ENCODE measurements around the gene PALM3.
"Not testable (repeated sequence)": the region's sequence is repeated elsewhere in the genome, so short reads cannot be mapped to it uniquely, and the experiment has no call there.

Gene PALM3

DNA sequence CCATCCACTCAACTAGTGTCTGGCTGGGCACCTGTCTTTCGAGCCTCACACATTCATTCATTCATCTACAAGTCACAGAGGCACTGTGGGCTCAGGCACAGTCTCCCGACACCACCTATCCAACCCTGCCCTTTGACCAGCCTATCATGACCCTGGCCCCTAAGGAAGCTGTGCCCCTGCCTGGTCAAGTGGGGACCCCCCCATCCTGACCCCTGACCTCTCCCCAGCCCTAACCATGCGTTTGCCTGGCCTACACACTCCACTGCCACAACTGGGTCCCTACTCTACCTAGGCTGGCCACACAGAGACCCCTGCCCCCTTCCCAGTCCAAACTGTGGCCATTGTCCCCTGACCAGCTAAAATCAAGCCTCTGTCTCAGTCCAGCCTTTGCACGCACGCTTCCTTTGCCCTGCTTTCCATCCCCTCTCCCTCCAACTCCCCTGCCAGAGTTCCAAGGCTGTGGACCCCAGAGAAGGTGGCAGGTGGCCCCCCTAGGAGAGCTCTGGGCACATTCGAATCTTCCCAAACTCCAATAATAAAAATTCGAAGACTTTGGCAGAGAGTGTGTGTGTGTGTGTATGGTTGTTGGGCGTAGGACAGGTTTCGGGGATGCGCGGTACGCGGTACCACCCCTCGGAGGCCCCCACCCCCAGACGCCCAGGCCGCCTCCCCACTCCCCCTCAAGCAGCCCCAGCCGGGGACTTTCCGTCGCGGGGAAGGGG is 30.7 kb downstream of the PALM3 start:
- no peak for DNase-seq

DNA sequence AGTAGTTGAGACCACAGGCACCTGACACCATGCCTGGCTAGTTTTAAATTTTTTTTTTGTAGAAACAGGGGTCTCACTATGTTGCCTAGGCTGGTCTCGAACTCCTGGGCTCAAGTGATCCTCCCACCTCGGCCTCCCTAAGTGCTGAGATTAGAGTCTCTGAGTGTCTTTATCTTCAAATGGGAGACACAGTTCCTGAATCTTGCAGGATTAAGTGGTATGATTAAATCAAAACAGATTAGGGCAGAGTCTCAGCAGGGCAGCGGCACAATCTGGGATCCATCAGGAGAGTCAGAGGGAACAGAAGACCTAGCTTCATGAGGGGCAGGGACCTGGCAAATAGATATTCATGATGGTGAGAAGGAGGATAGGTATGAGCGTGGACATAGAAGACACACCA is 33.0 kb downstream of the PALM3 start:
- no peak for DNase-seq

DNA sequence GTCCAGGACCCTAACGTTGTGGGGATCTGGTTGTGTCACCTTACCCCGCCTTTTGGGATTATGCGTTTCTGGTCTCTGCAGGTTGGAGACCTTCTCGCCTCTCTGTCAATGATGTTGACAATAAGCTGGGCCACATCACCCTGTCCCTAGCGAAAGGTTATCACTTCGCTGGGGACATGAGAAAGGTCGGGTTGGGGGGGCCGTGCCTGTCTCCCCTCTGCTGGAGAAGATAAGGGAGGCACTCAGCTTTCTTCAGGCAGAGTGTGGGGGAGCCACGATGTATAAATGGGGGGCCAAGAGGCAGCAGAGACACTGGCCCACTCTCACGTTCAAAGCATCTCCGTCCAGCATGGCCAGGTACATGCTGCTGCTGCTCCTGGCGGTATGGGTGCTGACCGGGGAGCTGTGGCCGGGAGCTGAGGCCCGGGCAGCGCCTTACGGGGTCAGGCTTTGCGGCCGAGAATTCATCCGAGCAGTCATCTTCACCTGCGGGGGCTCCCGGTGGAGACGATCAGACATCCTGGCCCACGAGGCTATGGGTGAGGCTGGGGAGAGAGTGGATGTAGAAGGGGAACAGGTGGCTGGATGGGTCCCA is 33.9 kb downstream of the PALM3 start, which contains the start of gene RLN3:
Gene RLN3, plus strand, starts transcription at position 293 of the 595 bp plus-strand sequence. Its CDS starts 57 bp downstream, at position 350.
- no peak for DNase-seq

DNA sequence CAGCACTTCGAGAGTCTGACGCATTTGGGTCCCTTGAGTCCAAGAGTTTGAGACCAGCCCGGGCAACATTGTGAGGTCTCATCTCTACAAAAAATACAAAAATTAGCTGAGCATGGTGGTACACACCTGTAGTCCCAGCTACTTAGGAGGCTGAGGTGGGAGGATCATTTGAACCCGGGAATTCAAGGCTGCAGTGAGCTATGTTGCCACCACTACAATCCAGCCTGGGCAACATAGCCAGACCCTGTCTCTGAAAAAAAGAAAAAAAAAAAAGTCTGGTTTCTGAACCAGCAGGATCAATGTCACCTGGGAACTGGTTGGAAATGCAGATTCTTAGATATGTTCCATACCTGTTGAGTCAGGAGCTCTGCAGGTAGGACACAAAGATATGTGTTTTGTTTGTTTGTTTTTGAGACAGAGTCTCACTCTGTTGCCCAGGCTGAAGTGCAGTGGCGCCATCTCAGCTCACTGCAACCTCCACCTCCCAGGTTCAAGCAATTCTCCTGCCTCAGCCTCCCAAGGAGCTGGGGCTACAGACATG is 35.2 kb downstream of the PALM3 start:
- not testable (repeated sequence) for DNase-seq

DNA sequence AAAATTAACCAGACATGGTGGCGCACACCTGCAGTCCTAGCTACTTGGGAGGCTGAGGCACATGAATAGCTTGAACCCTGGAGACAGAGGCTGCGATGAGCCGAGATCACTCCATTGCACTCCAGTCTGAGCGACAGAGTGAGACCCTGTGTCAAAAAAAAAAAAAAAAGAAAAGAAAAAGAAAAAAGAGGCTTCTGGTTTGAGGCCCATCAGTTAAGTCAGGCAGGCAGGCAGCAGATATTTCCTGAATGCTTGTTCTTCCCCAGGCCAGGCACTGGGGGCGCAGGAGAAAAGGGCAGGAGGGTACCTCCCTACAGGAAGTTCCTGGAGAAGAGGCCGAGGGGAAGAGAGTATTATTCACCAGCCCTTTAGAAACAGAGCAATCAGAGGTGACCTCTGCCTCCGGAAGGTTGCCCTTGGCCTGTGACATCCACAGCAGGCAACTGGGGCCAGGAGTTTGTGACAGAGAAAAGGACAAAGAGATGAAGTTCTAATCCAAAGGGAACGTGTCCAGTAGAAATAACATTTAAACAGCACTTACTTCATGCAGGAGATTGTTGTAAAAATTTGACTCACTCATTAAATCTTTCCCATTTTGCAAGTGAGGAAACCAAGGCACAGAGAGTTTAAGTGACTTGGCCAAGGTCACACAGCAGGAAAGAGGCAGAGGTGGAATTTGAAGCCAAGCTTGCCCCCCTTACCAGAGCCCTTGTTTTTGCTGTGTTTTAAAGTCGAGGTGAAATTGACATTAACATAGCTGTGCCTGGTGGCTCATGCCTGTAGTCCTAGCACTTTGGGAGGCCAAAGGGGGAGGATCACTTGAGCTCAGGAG is 38.3 kb downstream of the PALM3 start:
- no peak for DNase-seq

DNA sequence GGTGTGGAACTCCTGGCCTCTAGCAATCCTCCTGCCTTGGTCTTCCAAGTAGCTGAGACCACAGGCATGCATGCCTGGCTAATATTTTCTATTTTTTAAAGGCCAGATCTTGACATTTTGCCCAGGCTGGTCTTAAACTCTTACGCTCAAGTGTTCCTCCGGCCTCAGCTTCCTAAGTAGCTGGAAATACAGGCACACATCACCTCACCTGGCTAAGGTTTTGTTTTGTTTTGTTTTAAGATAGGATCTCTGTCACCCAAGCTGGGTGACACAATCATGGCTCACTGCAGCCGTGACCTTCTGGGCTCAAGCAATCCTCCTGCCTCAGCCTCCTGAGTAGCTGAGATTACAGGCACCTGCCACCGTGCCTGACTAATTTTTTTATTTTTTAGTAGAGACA is 39.4 kb downstream of the PALM3 start:
- no peak for DNase-seq

DNA sequence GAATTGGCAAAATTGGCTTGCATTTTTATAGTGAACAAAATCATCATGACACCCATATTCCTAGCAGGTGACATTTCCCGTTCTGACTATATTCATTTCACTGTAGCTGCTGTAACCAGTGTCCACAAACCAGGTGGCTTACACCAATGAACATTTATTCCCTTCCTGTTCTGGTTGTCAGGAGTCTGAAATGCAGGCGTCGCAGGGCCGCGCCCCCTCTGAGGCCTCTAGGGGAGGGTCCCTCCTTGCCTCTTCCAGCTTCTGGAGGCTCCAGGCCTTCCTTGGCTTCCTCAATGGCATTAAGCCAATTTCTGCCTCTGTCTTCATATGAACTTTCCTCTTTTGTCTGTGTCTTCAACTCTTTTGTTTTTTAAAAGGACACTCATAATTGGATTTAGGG is 40.4 kb downstream of the PALM3 start:
- DNase-seq = no peak

DNA sequence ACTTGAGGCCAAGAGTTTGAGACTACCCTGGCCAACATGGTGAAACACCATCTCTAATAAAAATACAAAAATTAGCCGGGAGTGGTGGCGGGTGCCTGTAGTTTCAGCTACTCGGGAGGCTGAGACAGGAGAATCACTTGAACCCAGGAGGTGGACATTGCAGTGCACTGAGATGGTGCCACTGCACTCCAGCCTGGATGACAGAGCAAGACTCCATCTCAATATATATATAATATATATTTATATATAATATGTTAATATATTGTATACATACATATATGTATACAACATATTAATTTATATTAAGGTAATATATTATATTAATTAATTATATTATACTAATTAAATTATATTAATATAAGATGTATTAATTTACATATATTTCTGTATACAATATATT is 42.1 kb downstream of the PALM3 start:
- not testable (repeated sequence) for DNase-seq

DNA sequence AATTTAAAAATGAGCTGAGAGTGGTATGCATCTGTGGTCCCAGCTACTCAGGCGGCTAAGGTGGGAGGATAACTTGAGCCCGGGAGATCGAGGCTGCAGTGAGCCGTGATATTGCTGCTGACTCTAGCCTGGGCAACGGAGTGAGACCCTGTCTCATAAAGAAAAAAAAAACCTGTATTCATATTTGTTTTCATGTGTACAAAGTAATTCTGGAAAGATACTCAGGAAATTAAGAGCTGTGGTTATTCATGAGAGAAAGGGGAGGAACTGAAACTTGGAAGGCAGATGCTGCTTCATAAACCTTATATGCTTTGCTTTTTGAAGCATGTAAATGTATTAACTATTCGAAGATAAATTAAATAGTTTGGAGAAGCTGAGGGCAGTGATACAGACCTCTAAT is 42.8 kb downstream of the PALM3 start:
- no peak for DNase-seq

DNA sequence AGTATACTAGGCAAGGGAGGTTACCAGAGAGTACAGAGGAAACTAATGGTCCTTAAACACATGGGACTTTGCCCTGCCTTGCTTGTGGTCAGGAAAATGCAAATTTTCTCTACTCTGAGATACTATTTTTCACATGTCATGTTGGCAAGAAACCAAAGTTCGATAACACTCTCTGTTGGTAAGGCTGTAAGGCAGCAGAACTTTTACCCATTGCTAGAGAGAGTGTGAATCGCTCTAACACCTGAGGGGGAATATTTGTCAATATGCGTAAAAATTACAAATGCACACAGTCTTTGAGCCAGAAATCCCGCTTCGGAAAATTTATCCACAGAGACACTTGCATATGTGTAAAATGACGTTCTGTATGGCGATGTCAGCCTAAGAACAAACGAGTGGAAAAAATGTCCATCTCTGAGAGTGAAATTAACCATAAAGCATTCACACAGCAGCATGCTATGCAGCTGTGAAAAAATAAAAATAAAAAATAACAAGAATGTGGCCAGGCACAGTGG is 46.3 kb downstream of the PALM3 start:
- DNase-seq = no peak

DNA sequence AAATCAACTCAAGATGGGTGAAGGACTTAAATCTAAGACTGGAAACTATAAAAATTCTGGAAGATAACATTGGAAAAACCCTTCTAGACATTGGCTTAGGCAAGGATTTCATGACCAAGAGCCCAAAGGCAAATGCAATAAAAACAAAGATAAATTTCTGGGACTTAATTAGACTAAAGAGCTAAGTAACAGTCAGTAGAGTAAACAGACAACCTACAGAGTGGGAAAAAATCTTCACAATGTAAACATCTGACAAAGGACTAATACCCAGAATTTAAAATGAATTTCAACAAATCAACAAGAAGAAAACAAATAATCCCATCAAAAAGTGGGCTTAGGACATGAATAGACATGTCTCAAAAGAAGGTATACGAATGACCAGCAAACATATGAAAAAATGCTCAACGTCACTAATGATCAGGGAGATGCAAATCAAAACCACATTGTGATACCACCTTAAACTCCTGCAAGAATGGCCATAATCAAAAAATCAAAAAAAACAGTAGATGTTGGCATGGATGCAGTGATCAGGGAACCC is 49.4 kb downstream of the PALM3 start:
- no peak for DNase-seq

DNA sequence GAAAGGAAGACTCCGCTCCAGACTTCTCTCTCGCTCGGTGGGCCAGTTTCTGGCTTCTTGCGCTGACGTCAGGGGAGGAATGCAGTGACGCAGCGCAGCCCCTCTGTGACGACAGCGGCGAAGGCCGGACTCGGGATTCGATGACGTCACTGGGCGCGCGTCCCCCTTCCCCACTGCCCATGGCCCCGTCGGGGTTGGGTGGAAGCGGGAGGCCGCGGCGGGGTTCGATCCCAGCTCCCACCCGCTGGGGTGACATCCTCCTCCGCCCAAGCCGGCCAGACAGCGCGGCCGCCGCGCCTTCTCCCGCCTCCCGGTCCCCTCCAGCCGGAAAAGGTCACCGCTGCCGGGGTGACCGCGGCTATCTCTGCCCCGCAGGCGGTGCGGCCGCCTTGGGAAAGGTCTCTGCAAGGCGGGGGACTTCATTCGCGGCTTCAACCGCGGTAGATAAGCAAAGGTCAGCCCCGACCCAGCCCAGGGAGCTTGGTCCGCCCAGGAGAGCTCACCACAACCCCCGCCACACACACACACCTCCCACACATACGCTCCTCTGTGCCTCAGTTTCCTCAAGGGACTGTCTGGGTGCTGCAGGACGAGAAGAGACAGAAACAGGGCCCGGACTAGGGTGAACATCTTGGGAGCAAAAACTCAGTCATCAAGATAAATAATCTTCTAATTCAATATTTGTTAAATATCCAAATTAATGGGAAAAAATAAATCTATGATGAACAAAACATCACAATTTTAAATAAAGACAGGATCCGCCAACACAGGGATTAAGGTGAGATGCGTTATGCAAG is 54.9 kb downstream of the PALM3 start:
- no peak for DNase-seq

DNA sequence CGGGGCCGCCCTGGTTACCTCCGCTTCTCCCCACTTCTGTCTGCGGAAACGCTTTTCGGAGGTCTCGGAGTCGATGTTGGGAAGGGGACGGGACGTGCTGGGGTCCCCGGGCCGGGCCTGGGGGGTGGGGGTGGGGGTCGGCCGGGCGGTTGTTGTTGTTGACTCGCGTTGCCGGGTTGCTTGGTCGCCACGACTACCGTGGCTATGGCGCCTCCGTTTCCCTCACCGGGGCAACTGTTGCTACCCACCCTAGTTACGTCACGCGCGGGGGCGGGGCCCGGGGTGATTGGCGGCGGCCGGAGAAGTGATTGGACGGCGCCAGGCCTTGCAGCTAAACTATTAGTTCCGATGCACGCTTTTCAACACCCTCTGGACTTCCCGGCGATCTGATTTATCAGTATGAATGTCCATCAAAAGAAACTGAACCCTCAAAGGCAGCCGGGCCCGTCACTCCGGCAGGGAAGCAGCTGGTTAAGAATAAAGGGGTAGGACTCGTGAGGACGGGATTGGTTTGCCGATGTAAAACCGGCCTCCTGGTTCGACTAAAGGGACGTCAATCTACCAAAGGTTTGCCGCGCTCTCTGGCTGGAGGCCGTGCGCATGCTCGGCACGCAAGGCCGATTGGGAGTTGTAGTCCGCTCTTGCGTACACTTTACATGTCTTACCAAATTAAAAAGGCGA is 55.7 kb downstream of the PALM3 start, which contains the start of gene RFX1:
Gene RFX1, minus strand, starts transcription at position 236 of the 681 bp plus-strand sequence. CDS start 12,477 bp downstream, outside the sequence.
- peak; percentile 99 for DNase-seq

DNA sequence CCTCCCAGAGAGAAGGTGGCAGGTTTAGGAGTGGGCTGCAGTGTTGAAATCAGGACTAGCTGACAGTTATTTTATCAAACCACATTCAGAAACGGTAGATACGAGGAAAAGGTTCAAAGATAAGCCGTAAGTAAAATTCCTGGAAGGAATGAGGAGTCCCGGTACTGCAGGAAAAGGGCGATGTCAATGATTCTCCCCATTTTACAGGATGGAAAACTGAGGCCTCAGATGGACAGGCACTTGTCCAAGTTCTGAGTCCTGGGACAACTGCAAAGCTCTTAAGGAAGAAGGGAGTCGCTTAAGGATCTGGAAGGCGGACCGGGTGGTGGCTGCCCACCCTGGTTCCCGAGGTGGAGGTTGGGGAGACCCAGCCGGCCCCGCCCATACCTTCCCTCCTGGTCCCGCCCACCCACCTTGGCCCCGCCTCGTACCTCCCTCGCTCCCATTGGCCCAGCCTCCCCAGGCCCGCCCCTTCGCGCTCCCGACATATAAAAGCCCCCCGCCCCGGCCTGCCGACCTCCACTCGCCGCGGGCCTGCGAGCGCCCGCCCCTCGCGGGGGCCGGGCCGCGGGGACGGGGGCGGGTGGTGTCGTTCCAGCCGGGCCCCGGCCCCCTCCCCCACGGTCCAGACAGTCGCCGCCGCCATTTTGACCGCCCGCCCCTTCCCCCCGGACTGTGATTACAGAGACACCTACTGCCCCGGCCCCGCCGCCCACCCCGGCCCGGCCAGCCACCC is 56.4 kb downstream of the PALM3 start:
- peak; percentile 95 for DNase-seq

DNA sequence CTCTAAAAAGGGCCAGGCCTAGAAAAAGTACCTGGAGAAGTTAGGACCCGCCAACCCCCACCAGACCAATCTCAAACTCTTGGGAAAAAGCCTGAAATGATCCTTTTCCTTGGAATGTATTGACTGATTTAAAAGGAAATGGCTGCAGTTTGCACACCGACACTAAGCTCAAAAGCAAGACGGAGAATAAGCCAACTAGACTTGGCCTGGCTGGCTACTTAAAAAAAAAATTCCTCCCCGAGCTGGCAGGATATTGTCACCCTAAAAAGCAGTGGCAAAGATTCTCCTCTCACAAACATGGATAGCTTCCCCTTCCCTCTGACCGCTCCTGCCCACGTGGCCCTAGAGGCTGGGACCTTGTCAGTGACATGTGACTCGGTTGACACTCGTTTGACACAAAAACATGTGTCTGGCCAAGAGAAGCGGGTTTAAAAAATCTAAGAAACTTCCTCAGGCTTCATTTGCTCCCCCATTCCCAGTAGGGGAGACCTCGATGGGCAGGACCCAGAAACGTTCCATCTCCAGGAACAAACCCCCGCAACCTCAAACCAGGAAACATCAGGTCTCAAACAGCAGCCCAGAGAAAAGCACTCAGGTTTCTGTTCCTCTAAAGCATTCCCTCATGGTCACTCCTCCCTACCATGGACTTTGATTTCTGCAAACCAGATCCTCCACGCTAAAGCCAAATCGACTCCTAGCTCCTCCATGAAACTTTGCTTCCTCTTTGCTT is 57.1 kb downstream of the PALM3 start:
- DNase-seq = no peak
